ENCODE results near the gene KMT2D.

The KMT2D gene

GRCh38 chr12:49060237-49061156 lies at the start of gene KMT2D:
KMT2D (minus strand) TSS chr12:49060794; CDS start chr12:49055324, 5,470 bp downstream.
- peak; percentile 79 to 83 for DNase-seq (ENCODE audit: low read depth in 2 of 2)

GRCh38 chr12:49109641-49110463 lies 49.3 kb upstream of the KMT2D start:
- no peak for DNase-seq (ENCODE audit: low read depth in 2 of 2)

GRCh38 chr12:49108958-49109404 lies 48.4 kb upstream of the KMT2D start:
- DNase-seq (ENCODE audit: low read depth in 2 of 2): no peak

DNA sequence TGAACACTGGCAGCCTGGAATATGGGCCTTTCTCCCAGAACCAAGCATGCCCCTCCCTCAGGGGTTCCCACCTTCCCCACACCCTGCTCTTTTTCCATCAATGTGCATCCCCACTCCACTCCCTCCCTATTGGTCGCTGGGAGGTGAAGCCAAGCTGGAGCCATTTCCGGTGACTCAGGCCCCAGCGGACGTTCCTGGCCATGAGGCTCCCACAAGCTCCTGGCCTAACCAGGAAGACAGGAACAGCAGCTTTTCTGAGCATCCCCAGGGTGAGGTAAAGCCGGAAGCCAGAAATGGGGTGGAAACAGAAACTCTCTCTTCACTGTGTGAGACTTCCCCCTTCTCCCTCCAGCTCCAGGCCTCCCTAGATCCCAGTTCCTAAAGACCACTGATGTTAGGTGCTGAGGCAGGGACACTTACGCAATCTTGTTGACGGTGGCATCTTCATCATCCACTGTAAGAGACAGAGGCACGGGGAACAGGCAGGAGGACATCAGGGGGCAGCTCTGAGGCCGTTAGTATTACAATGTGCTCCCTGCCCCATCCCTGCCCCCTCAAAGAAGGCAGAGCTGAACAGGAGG lies 45.0 kb upstream of the KMT2D start:
- DNase-seq (ENCODE audit: low read depth in 2 of 2): no peak

DNA sequence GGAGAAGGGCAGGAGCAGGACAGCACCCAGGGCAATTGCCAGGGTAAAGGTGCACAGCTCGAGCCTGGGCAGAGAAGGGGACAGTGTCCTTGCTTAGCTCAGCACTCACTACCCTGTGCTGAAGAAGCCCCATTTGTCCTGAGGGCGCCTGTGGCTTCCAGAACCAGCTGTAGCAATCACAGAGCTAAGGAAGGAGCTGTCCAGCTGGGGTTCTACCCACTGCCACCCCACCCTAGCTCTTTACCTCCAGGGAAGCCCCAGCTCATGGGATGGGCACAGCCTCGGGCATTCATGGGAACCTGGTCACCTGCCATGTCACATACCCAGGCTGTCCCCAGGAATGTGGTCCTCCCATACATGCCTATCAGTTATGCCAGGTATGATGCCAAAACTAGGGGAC lies 44.2 kb upstream of the KMT2D start:
- DNase-seq (ENCODE audit: low read depth in 2 of 2): no peak

DNA sequence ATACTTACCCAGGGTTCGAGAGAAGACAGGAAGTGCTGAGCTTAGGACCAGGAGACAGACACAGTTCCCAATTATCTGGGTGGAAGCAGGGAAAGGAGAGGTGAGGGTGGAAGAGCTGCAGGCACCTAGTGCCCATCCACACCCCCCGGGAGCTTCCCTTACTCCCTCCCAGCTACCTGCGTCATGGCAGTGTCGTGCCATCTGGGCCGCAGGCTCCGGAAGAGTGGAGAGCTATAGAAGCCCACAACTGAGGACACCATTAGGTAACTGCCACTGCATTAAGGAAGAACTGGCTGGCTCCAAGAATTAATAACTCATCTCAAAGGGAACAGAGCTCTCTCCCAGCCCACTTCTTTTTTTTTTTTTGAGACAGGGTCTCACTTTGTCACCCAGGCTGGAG lies 39.8 kb upstream of the KMT2D start:
- no peak for DNase-seq (ENCODE audit: low read depth in 2 of 2)

DNA sequence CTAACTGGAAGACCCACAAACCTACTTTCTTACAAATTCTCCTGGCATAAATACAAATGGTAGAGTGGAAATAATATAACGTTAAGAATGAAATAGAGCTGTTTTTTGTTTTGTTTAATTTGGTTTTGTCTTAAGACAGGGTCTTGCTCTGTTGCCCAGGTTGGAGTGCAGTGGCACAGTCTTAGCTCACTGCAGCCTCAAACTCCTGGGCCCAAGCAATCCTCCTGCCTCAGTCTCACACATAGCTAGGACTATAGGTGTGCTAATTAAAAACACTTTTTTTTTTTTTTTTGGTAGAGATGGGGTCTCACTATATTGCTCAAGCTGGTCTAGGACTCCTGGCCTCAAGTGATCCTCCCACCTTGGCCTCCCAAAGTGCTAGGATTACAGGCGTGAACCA lies 38.1 kb upstream of the KMT2D start:
- DNase-seq (ENCODE audit: low read depth in 2 of 2): no peak

GRCh38 chr12:49098035-49098451 lies 37.4 kb upstream of the KMT2D start:
- DNase-seq (ENCODE audit: low read depth in 2 of 2): no peak

DNA sequence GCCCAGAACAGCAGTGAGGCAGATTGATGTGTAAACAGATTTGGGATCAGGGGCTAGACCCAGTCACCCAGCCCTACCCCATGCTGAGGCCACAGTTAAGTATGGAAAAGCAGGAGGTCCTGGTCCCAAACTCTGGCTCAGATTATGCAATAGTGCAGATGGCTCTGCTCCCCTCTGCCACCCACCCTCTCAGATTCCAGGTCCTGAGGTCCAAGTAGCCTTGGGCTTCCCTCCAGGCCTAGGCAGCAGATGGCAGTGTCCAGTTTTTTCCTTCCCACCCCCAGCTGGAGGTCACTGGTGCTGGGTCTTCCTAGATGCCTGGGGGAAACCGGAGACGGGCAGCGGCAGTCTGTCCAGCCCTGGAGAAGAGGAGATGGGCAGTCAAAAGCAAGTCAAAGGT lies 36.8 kb upstream of the KMT2D start:
- DNase-seq (ENCODE audit: low read depth in 2 of 2): no peak

DNA sequence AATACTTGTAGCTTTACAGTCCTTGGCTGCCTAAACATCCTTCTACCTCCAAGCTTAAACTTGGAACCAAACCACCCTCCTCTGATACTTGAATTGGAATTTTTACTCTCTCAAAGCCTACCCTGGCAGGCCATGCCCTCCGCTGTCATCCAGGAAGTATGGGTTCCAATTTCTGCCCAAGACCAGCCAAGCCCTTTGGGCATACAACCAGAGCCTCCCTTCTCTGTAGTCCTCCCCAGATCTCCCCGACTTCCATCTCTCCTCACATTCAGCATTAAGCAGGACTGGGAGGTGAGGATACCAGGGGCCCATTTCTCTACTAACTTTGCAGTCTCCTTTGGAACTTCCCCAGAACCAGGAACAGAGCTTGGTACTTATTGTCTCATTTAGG lies 34.4 kb upstream of the KMT2D start:
- DNase-seq (ENCODE audit: low read depth in 2 of 2): no peak

GRCh38 chr12:49094160-49094974 lies 33.8 kb upstream of the KMT2D start, which contains the start of gene DHH:
DHH (minus strand) TSS chr12:49094801; CDS start chr12:49094512, 289 bp downstream.
- DNase-seq (ENCODE audit: low read depth in 2 of 2): no peak

DNA sequence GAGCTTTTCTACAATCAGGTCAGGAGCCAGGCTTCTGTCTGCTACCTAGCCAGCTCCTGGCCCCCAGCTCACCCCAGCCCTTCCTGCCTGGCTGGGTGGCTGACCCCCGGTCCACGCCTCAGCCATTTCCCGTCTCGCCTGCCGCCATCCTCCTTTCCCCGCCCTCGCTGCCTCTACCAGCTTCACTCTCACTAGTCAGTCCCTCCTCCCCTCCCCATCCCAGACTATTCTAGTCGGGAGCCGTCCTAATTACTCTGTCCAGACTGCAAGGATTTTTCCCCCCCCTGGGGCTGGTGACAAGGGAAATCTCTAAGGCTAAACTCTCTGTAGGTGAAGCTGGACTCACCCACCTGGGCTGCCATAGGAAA lies 33.2 kb upstream of the KMT2D start:
- DNase-seq (ENCODE audit: low read depth in 2 of 2): no peak

GRCh38 chr12:49092816-49093406 lies 32.3 kb upstream of the KMT2D start:
- no peak for DNase-seq (ENCODE audit: low read depth in 2 of 2)

GRCh38 chr12:49092086-49092815 lies 31.7 kb upstream of the KMT2D start:
- peak in 1 of 2 donors; percentile 33 for DNase-seq (ENCODE audit: low read depth in 2 of 2)

GRCh38 chr12:49091836-49092085 lies 31.2 kb upstream of the KMT2D start:
- no peak for DNase-seq (ENCODE audit: low read depth in 2 of 2)

DNA sequence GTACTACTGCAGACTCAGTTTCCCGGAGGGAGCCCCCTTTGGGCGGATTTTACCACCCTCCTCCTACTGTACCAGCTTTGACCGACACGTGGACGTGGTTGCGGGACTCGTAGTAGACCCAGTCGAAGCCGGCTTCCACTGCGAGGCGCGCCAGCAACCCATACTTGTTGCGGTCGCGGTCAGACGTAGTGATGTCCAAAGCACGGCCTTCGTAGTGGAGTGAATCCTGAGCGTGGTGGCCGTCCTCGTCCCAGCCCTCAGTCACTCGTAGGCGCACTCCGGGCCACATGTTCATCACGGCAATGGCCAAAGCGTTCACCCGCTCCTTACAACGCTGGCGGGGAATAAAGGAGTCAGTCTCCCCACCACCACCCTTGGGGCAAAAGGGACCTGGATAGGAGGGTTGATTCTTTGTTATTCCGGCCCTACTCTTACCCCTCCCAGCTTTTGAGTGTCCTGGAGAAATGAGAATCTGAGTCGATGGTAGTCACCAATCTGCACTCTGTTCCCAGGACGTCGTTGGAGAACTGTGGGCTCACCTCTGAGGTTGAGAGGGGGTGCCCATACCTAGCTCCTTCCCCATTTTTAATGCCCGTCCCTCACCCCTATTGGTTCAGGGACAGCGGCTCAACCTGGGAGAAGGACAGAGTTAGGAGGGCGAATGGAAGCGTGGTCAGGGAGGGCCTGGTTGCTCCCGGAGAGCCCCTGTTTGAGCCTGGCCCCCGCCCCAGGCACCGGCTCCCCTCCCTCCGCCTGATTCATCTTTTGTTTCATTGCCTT lies 30.7 kb upstream of the KMT2D start:
- DNase-seq (ENCODE audit: low read depth in 2 of 2): no peak

DNA sequence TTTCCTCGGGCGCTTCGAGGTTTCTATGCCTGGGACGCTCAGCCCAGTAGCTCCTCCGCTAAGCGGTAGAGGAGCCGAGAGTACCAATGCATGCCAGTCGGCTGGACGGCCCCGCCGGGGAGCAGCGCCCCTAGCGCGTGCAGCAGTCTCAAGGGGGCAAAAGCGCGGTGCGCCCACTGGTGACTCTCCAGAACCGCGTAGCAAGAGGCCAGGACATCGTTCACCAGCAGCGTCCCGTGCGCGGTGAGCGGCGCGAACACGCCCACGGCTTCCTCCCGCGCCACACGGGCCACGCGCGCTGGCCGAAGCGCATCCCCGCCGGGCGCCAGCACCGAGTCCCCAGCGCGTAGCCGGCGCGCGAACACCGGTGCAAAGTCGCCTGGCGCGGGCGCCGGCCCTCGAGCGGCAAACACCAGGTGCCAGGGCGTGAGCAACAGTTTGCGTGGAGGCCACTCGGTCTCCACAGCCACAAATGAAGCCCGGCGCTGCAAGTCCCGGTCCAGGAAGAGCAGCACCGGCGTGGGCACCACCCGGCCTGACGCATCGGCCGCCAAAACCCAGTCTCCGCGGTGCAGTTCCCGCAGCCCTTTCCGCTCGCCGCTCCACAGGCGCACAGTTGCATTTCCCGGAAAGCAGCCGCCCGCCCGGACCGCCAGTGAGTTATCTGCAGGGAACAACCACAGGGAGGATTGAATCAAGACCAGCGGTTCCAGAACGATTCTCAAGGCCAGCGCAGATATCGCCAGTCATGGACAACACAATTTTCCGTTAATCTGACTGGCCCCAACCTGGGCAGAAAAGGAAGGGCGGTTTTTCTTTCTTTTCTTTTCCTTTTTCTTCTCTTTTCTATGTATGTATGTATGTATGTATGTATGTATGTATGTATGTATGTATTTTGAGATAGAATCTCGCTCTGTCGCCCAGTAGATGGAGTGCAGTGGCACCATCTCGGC lies 29.5 kb upstream of the KMT2D start:
- DNase-seq (ENCODE audit: low read depth in 2 of 2): peak in 1 of 2 donors; percentile 31

- DNase-seq (ENCODE audit: low read depth in 2 of 2): no peak
These were observed 28.3 kb upstream of the KMT2D start for GRCh38 chr12:49088932-49089330.
